Panc1 (cell line): ENCODE results near the gene CROCC2.

ENCODE experiments used
- POLR2AphosphoS5 ChIP-seq: IDR thresholded peaks from 2 replicates; pipeline ENCODE4 v1.6.1; 2012; ENCODE audit warnings: mild to moderate bottlenecking, low read depth, low read length, moderate library complexity
- TF ChIP-seq, protein P1 (sequence below): fragments of 450-650 bp; IDR thresholded peaks from 2 replicates; pipeline ENCODE4 v1.5.1; 2017; ENCODE audit warnings: mild to moderate bottlenecking

DNA sequence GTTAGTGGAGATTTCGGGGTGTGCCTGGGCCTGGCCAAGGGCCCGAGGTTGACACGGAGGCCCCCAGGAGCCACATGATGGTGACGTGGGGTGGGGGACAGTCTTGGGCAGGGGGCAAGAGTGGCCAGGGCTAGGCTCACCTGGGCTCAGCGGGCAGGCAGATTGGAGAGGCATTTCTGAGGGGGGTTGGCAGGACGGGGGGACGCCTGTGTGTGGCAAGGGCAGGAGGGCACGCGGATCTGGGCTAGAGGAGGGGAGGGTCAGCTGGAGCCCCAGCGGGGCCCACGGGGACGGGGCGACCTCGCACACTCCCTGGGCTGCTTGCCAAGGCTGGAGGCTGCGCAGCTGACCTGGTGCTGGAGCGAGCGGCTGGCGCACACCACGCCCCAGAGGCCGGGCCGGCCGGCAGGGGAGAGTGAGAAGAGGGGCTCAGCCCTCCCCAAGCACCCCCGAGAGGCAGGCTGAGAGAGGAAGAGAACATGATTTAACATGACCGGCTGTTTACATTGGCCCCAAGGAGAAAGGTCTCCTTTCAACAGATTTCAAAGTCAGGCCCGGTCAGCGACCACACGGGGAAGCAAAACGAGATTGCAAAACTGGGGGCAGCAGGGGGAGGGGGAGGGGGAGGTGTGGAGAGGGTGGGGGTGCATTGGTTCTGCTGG, 54.3 kb downstream of the CROCC2 start:
- no peak for TF ChIP-seq POLR2AphosphoS5
- TF ChIP-seq, protein P1, sequence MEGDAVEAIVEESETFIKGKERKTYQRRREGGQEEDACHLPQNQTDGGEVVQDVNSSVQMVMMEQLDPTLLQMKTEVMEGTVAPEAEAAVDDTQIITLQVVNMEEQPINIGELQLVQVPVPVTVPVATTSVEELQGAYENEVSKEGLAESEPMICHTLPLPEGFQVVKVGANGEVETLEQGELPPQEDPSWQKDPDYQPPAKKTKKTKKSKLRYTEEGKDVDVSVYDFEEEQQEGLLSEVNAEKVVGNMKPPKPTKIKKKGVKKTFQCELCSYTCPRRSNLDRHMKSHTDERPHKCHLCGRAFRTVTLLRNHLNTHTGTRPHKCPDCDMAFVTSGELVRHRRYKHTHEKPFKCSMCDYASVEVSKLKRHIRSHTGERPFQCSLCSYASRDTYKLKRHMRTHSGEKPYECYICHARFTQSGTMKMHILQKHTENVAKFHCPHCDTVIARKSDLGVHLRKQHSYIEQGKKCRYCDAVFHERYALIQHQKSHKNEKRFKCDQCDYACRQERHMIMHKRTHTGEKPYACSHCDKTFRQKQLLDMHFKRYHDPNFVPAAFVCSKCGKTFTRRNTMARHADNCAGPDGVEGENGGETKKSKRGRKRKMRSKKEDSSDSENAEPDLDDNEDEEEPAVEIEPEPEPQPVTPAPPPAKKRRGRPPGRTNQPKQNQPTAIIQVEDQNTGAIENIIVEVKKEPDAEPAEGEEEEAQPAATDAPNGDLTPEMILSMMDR, result no peak
